AML-193 (cell line): Measurements from ENCODE around the gene NFATC2.
A peak's percentile ranks its signal among the peaks of the same experiment; 100 is the strongest.

Experiments used
- DNase-seq, 2 experiments: peaks; one replicate each; lab custom pipeline; 2025; lab: John Stamatoyannopoulos, UW

NFATC2 gene

DNA sequence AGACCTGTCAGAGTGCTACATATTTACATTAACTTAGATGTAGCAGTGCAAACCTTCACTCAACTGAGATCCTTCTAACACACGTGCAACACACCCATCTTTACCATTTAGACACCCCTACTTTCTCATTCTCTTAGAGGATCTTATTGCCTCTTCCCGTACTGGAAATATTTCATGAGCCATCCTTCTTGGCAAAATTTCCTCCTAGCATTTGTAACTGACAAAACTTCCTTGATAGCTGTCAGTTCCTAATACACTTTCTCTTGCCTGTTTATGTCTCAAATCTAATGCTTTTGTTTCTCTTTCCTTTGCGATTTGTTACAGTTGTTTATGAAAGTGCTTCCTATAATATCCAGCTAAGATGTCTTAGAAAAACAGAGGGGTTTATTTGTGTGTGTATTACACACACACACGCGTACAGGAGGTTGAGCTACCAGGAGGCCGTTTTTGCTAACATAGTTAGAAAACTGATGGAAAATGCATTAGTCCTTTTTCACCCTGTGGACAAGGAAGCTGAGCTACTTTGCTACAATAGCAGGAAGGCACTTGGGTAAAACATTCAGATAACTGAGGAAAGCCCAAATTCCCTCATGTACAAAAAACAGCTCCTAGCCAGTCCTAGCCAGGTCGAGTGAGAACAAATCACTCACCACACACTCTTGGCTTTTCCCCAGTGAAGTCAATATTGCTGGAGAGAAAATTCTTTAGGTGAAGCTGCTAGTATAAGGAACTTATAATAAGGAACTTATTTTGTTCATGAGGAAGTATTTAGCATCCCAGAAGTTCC, 153.6 kb downstream of the NFATC2 start:
- no peak for DNase-seq

DNA sequence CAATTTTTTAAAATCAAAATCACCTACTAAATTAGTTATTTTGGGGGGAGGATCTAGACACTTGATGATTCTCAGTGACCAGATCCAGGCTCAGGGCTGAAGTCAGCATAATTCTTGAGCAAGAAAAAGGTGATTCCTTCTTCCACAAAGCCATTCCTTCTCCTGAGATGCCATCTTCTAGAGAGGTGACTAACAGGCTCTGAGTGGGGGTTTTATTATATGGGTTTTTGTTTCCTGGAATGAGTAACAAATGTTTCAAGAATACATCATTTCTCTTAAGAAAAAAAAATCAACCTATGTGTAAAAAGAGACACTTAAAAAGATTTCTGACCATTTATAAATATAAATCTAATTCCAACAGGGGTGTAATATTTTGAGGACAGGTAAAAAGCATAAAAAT, 154.3 kb downstream of the NFATC2 start:
- DNase-seq, result no peak

DNA sequence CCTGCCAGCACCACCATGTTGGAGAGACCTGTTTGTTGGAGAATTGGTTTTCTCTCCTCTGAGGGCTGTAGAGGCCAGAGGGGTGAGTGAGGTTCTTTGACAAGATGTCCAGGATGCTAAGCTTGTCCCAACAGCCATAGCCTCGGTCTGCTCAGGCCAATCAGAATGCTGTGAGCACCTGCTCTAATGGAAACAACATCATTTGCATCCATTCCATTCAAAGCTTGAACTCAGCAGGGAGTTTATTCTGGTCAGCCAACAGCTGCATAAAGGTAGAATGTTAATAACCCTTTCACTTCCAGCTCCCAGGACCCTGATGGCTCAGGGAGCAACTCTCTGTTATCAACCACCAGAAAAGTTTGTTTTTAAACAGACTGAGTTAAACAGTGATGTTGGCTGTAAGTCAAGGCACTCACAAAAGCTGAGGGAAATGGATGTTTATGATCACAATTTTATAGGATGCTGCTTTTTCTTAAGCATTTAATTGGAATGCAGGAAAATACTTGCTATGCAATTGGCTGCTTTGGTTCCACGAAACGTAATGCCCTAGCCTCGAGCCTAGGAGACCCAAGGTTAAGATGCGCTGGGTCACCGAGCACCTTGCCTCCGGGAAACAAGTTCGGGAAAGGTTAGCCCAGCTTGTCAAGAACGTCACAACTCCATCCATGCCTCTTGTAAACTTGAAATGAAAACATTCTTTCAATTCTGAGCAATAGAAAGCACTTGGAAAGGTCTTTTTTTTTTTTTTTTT, 155.2 kb downstream of the NFATC2 start:
- no peak for DNase-seq

DNA sequence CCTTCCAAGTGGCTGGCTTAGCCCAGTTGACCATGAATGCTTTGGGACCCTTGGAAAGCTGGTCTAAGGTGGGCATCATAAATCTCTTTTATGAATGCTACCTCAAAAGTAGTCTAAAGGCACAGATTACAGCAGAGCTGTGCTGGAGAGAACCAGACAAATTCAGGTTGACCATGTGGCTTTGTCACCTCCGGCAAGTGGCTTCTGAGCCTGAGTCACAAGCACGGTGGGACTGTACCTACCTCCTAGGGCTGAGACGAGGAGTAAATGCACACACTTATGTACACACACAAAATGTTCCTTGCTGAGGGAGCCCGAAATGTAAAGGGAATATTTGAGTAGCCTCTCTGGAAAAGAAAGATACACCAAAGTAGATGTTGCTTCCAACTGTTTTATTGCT, 155.9 kb downstream of the NFATC2 start:
- DNase-seq, result no peak

DNA sequence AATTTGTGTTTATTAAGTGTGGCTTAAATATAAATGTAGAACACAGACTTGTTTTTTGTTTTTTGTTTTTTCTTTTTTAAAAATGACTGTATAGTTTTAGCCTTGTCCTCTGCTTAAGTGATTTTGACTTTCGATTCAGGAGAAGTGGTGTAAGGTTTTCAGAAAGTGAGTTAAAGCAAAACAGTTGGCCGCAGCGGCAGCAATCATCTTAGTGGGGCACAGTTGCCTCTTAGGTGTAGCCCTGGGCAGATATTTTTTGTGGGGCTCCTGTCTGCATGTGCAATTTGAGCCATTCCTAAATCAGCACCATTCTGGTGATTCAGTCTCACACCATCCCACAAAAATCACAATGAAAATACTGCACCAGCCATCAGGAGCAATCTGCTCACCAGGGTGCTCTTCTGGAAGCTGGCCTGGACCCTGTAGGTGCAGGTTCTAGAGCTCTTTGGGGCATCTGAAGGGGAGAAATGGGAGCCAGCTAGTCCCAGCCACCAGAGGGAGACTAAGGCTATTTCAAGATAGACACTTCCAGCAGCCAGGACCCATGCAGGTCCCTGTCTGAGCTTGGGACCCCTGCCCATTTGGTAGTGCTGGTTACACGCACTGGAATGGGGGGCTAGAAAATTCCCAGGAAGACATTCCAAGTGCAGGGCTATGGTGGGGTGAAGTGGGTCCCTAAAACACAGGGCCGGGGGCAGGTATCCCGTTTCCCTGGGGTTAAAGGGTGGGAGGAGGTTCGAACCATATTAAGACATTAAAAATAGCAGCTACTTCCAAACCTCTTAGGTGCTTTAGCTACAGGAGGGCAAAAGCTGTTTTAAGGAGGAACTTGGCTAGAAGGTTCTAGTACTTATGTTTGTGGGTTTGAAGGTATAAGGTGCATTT, 156.6 kb downstream of the NFATC2 start:
- DNase-seq, result peak; percentile 15 to 24

DNA sequence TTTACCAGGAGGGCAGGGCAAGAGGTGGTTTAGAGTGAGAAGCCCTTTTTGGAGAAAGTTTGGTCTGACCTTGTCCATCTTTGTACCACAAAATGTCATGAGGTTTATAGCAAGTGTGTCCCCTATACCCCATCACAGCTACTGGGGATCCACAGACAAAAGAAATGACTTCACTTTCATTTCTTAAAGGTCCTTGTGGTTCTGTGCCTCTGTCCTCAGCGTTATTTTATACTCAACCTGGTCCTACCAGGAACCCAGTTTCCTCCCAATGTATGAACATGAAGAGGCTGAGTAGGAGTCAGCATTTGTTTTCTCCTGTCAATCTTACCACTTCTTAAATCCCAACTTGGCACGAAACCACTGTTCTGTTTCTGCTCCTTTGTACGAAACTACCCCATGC, 157.6 kb downstream of the NFATC2 start:
- no peak for DNase-seq

DNA sequence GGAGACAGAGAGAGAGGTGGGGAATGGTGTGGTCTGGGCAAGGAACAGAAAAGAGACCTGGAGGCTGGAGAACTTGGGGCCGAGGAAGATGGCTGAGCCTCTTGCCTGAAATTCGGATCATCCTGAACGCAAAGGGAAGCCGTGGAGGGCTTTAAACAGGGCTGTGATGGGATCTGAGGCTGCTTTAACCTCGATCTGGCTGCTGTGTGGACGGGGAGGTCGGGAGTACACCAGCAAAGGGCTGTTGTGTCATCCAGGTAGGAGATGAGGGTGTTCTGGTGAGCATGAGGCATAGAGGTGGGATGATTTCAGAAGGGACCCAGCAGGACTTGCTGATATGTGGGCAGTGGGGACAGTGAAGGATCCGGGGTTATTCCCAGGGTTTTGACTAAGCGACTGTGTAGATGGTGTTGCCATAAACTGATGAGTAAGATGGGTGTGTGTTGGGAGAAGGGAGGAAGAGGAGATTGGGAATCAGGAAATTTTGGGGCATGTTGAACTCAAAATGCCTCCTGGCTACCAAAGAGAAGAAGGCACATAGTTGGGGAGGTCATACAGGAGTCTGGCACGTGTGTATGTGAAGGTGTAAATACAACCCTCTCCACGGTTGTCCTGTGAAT, 158.5 kb downstream of the NFATC2 start:
- no peak for DNase-seq

DNA sequence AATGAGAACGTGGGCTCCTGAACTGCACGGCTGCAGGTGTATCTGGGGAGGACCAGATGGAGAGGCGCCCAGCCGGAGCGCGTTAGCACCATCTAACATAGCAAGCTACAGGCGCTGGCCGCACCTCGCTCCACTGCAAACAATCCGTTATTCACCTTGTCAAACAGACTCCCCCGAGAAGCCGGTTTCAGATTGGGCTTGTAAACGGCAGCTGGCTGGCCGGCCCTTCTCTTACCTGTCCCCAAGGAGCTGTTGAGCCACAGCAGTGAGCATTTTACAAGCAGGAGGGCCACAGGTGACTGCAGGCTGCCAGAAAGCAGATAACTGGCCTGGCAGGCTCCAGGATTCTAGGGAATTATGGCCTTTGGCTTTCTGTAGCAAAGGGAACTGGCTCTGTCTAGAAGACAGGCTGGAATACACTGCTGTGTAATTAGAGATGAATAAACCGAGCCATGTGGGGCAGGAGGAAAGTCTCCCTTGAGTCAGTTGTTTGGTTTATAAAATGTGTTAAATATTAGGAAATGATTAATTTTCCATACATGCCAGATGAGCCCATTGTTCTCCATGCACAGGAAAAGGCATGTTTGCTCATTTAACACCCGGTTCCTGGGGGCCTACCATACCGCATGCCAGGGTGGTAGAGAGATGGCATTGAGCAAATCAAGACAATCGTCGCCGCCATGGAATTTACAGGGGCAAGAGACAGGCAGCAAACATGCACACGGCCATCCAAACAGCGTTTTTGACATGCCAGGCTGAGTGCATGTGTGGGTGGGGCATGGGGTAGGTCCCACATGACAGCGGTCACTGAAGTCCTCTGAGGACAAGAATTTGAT, 159.3 kb downstream of the NFATC2 start:
- no peak for DNase-seq

DNA sequence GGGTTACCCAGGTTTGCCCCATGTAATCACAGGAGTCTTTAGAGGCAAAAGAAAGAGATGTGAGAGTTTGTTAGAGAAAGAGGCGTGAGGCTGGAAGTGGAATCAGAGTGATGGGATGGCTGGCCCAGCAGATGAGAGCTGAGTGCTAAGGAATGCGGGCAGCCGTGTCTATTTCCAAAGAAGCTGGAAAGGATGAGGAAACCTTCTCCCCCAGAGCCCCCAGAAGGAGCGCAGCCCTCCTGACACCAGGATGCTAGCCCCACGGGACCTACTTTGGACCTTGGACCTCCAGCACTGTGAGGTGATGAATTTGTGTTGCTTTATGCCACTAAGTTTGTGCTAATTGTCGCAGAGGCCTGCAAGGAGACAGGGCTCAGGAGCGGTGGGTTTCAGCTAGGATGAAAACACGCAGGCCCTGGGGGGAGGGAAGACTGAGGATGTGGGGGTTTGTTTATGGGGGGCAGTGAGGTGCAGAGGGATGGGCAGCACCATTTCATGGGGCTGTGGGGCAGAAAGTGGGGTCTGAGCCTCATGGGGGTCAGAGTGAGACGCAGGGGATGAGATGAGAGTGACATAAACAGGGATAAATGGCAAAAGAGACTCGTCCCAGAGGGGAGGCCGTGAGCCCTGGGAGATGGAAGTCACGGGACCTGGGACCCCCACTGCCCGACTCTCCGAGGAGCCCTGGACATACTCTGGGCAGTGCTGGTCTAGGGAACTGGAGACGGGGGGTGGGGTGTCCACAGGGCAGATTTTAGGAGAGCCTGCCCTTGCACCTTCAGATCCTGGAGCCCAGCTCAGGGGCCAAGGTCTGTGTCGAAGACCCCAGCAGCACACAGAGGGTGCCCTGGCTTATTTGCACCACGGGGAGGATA, 160.2 kb downstream of the NFATC2 start:
- DNase-seq, result no peak

DNA sequence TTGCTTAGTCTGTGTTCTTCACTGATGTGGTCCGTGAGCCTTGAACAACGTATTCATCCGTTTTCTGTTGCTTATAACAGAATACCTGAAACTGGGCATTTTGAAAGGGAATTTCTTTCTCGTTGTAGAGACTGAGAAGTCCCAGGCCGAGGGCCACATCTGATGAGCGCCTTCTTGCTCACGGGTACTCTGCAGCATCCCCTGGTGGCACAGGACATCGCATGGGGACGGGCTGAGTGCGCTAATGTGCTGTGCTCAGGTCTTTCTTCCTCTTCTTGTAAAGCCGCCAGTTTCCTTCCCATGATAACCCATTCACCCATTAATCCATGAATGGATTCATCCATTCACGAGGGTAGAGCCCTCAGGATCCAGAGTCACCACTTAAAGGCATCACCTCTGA, 161.0 kb downstream of the NFATC2 start:
- no peak for DNase-seq

DNA sequence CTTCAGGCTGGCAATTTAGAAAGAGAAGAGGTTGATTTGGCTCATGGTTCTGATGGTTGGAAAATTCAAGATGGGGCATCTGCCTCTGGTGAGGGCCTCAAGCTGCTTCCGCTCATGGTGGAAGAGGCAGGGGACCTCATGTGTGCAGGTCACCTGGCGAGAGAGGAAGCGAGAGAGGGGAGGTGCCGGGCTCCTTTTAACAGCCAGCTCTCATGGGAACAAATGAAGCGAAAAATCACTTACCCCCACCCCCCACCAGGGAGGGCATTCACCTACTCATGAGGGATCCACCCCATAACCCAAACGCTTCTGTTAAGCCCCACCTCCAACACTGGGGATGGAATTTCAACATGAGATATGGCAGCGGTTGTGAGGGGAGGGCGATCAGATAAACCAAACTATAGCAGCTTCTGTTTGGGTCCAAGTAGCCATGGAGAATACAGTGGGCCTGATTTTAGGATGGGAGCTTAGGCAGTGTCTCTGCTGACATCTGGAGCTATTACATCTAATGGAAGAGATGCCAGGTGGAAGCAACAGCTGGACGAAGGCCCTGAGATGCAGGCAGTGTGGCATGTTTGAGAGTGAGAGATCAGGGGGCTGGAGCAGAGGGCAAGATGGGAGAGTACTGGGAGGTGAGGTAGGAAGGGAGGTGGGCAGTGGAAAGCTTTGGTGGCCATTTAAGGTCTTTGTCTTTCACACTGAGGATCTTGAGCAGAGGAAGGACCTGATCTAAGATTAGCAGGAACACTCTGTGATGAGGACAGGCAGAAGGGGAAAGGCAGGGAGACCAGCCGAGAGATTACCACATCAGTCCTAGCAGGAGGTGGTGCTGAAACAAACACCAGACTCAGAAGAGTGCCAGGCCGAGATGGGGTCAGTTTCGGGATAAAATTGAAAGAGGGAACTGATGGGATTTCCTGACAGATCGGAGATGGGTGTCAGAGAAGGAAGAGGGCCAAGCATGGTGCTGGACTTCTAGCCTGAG, 161.8 kb downstream of the NFATC2 start:
- no peak for DNase-seq

DNA sequence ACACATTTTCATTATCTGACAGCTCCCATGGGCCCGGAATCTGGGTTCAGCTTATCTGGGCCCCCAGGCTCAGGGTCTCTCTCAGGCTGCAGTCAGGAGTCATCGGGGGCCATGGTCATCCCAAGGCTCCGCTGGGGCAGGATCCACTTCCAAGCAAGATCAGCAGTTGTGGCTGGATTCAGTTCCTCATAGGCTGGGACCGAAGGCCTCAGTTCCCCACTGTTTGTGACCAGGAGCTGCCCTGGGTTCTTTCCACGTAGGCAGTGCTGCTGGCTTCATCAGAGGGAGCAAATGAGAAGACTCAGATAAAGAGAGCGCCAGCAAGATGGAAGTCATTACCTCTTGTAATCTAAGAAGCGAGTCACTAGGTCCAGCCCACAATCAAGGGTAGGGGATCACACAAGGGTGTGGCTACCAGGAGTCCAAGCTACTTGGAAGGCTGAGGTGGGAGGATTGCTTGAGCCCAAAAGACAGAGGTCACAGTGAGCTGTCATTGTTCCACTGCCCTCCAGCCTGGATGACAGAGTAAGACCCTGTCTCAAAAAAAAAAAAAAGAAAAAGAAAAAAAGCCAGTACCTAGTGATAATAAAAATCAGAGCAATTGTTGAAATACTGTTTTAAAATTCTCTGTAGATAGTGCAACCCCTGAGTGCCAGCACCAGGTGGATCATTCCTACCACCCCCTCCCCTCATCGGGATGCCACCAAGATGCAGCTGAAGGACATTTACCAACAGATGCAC, 162.7 kb downstream of the NFATC2 start:
- DNase-seq, result no peak

DNA sequence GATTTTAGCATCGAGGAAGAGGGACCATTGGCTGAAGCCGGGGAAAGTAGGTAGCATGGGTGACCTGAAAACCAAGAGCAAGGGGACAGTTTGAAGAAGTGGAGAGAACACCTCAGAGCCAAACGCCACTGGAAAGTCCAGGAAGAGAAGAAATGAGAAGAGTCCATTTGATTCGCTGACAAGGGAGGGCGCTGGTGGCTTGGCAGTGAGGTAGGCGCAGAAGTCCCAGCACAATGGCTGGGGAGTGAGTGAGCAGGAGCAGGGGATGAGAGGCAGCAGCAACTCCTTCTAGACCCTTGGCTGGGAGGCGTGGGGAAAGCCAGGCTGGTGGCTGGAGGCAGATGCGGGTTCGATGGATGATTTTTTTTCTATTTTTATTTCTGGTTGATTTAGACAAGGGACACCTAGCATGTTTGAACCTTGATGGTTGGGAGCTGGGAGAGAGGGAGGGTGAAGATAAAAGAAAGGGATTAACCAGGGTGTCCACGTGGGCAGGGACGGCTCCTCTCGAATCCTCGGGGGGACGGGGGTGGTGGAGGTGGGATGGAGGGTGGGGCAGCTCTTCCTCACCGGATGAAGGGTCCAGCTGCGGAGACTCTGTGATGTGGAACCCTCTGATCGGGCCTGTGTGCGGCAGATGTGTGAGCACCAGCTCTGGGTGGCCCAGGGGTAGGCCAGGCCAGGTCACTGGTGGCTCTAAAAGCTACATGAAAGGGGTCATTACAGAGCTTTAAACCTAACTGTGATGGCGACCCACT, 164.2 kb downstream of the NFATC2 start:
- DNase-seq, result no peak

DNA sequence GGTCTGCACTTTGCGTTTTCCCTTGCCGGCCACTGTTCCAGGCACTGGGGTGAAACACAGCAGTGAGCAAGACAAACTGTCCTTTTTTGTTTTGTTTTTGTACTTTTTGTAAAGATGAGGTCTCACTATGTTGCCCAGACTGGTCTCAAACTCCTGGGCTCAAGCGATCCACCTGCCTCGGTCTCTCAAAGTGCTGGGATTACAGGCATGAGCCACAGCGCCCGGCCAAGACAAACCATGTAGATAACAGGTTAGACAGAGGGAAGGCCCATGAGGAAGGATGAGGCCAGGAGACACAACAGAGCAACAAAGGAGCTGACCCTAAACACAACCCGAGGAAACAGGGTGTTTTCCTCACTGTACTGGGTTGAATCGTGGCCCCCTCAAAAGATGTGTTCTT, 165.4 kb downstream of the NFATC2 start:
- no peak for DNase-seq

DNA sequence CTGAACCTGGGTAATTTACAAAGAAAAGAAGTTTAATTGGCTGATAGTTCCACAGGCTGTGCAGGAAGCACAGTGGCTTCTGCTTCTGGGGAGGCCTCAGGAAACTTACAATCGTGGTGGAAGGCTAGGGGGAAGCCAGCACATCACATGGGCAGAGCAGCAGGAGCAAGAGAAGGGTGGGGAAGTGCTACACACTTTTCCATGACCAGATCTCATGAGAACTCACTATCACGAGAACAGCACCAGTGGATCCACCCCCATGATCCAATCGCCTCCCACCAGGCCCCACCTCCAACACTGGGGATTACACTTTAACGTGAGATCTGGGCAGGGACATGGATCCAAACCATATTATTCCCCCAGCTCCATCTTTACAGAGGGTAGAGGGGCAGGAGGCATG, 166.4 kb downstream of the NFATC2 start:
- no peak for DNase-seq

DNA sequence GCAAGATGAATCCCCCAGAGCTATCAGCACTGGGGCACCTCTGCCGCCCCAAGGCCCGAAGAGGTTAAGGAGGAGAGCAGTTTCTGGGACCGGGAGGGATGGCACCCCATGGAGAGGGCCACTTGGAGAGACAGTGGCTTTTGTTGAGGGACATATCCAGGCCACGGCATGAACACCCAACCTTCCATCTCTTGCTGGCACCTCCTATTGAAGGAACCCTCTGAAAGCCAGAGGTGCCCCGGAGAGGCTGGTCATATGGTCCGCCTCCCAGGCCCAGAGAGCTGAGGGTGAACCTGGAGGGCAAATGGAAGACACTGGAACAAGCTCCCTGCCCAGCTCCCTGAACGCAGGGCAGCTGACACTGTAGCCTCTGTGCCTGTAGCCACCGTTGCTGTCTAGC, 167.0 kb downstream of the NFATC2 start:
- DNase-seq, result no peak

DNA sequence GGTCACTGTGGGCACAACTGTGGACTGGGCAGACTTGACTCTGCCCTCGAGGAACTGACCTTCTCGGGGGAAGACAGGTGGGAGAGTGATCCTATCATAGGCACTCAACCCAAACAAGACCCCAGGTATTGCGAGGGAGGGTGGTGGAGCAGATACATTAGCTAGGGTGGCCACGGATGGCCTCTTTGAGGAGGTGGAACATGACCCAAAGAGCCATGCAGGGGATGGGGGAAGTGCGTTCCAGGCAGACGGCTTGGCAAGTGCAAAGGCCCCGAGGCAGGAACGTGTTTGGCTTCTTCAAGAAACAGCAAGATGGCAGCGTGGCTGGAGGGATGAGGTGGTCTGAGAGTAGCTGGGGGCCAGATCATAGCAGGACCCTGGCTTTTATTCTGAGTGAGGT, 167.6 kb downstream of the NFATC2 start:
- no peak for DNase-seq

DNA sequence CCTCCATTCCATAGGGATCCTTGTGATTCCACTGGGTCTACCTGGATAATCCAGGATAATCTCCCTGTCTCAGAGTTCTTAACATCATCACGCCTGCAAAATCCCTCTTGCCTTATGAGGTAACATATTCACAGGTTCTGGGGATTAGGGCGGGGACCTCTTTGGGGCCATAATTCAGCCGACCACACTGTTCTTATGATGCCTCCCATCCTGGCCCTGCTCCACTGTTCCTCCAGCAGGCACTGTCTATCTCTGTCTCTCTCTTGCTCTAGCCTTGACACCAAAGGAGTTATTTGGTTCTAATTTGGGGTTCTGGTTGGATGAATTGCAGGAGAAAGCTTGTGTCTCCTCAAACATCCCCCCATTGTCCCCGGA, 168.1 kb downstream of the NFATC2 start:
- no peak for DNase-seq
